HG02763 (cell line): Measurements from ENCODE around the gene NRARP.

ENCODE experiments used
- ATAC-seq: cut with Tn5 transposase; IDR thresholded peaks from one replicate; pipeline ENCODE4 v1.9.1; 2021; ENCODE audit warnings: mild to moderate bottlenecking, moderate library complexity; ENCODE audit not compliant: unreplicated experiment

The NRARP gene

DNA sequence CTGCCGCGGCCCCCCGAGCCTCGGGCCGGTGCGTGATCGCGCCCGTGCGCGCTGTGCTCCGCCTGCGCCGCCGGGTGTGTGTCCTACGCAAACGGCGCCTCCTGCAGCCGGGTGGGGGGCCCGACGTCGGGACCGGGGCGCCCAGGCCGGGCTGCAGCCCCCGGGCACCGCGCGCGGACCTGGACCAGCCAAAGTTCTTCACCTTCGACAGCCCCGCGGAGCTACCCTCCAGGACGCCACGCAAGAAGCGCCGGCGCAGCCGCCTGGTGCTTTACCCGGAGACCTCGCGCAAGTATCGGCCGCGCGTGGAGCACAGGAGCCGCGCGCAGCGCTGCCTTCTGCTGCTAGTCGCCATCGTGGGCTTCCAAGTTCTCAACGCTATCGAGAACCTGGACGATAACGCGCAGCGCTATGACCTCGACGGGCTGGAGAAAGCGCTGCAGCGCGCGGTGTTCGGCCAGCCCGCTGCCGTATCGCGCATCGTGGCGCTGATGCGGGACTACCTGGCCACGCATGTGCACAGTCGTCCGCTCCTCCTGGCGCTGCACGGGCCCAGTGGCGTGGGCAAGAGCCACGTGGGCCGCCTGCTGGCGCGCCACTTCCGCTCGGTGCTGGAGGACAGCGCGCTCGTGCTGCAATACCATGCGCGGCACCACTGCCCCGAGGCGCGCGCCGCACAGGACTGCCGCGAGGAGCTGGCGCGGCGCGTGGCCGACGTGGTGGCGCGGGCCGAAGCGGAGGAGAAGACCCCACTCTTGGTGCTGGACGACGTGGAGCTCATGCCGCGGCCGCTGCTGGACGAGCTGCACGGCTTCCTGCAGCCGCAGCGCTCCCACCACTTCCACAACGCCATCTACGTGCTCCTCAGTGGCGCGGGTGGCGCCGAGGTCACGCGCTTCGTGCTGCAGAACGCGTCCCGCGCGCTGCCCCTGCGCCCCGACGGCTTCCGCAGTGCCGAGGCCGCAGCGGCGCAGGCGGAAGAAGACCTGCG is 23.1 kb downstream of the NRARP start:
- ATAC-seq, result no peak

DNA sequence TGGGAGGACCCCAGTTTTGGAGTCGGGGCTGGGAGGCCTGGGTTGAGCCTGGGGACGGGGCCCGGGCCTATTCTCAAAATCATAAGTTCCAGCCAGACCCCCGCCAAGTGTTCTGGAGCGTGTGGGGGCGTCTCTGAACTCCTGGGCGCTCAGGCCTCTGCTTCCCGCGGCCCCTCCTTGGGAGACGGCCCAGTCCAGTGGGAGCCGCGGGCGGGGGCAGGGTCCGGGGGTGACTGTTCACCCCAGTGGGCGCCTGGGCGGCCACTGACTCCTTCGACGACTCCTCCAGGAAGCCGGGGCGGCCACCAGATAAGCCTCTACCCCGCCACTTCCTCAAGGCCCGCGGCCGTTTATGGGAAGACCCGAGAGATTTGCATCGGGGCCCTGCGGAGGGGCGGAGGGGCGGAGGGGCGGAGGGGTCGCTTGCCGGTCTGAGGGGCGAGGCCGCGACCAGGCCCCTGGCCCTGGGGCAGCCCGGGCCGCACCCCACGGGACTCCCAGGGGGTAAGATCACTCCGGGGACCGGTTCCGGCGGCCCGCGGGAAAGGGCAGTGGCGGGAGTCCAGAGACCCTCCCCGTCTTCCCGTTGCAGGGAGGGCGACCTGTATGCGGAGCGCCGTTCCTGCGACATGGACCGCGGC is 23.9 kb downstream of the NRARP start:
- no peak for ATAC-seq

DNA sequence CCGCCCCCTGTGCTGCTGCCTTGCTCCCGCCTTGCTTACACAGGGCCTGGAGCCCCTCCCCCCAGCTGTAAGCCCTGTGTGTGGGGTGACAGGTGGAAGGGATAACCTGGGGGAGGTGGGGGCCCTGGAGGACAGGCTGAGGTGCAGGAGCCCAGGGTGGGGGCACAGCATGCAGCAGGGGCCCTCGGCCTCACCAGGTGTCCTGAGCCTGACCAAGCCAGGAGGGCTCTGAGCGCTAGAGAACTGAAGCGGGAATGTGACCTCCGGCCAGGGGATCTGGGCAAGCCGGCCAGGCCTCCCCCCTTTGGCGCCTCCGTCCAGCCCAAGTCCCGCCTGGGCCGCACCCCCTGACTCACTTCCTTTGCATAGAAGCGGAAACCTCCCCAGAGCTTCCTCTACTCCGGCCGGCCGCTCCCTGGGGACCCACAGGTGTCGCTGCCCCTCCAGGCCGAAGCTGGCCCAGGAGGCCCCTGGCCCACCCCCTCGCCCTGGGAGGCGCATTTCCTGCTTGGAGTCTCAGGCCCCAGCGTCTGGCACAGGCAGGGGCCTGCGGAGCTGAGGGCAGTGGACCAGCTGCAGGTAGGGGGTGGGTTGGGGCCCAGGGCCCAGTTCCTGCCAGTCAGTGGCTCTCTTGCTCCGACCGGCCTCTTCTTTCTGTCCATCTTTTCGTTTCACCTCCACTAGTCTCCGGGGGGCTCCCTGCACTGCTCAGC is 24.6 kb downstream of the NRARP start, which contains the start of gene TOR4A:
Gene TOR4A, plus strand, starts transcription at position 398 of the 713 bp plus-strand sequence. CDS start 964 bp downstream, outside the sequence.
- ATAC-seq, result peak; percentile 68

DNA sequence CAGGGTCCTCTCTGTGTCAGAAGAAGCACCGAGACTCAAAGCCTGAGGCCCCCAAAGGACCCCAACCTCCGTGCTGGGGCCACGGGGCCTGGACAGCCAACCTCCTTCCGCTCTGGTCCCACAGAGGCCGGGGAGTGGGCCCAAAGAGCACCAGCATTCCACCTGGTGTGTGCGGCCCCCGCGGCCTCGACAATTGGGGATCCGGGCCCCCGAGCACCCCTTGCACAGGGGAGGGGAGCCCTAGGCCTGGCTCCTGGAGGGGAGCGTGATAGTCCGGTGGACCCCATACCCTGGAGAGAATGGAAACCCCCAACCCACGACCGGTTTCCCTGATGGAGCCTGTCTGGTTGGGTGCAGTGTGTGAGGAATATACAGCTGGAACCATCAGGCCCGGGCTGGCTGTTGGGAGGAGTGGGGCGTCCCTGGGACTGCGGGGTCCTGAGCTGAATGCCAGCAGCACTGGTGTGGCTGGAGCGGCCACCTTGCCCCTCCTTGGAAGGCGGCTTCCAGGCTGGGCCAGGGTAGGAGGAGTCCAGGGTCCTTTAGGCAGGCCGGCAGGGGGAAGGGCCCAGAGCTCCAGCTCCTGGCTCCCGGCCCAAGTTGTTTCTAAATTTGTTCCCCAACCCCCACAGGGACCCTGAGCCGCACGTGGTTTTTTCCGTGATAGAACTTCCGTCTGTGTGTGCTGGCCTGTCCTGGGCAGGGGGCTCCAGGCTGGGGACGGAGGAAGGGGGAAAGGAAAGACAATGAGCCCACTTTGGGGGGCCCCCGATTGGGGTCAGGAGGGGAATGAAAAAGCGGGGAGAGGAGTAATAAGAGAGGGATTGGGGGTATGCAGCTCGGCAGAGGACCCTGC is 25.4 kb downstream of the NRARP start:
- ATAC-seq, result no peak

DNA sequence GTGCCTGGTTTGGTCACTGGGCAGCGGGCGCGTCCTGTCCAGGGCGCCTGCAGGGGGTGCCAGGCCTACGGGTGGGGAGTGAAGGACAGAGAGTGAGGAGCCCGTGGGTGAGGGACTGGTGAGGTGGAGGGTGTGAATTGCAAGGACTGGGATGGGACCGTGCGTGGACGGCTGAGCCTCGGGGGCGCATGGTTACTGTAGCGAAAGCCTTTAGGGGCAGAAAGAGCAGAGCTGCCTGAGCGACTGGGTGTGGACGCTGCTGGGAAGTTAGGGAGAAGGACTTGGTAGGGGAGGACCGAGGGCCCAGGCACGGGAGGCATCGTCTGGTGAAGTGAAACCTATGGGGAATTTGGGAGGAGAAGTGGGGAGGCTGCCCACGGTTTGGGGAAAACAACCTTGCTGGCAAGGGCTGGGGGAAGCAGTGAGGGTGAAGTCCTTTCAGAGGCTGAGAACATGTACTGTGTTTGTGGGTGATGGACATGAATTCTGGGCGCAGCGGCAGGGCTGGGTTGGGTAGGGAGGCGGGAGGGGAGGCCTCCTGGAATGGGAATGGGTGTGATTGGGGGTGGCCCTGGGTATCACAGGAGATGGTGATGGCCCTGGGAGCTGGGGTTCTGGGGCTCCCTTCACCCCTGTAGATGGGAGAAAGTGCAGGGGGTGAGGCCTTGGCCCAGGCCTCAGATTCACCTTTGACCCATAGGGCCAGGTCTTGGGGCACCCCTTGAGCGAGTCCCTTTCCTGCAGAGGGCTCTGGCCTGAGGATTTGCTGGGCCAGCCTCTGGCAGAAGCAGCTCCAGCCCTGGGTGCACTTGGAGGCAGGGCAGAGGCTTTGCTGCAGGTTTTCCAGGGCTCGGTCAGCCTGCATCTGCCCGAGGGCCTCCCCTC is 26.2 kb downstream of the NRARP start:
- no peak for ATAC-seq

DNA sequence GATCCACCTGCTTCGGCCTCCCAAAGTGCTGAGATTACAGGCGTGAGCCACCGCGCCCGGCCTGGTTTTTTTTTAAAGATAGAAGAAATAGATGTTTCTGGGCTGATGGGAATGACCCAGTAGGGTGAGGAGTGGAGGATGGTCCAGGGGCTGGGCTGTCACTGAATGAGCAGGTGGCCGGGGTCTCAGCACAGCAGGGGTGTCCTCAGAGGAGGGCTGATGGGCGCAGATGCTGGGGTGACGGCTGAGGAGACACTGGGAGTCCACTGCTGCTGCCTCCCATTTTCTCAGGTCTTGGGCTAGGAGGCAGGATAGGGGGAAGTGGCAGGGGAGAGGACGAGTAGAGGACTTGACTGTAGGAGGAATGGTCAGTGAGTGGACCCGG is 26.9 kb downstream of the NRARP start:
- ATAC-seq, result no peak

DNA sequence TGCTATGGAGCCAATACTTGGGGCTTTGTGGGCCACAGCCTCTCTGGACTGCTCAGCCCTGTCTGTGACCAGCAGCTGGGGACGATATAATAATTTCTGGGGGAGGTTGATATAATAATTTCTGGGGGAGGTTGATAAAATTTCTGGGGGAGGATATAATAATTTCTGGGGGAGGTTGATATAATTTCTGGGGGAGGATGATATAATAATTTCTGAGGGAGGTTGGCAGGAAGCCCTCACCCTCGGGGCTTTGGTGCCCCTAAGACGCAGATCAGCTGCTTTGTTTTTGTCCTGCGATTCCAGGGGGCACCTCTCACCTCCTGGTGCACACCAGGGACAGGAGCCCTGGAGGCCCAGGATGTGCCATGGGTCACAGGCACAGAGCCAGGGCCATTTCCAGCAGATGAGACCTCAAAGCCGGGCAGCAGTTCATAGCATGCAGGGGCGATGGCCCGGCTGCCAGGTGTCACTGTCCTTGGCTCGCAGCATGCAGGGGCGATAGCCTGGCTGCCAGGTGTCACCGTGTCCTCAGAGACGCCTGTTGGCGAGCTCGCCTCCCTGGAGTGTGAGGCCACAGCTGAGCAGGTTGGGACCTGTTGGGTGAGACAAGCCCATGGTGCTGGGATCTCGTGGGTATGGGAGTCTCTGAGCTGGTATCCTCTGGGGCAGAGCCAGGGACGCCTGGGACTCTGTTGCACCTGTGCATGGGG is 28.3 kb downstream of the NRARP start:
- ATAC-seq, result no peak

DNA sequence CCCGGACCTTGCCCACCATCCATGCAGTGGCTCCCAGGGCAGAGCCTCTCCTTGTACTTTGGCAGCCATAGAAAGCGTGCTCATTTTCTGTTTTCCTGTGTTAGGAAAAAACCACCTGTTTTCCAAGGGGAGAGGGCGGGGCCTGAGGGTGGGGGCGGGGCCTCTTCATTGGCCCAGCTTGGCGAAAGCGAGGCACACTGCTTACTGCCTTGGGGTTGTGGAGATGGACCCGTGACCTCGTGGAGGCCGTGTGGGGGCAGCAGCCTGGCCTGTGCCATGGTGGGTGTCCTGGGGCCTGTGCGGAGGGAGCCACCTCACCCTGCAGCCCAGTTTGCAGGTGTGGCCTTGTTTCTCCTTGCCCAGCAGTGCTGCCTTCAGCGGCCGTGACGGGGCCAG is 29.0 kb downstream of the NRARP start:
- no peak for ATAC-seq

DNA sequence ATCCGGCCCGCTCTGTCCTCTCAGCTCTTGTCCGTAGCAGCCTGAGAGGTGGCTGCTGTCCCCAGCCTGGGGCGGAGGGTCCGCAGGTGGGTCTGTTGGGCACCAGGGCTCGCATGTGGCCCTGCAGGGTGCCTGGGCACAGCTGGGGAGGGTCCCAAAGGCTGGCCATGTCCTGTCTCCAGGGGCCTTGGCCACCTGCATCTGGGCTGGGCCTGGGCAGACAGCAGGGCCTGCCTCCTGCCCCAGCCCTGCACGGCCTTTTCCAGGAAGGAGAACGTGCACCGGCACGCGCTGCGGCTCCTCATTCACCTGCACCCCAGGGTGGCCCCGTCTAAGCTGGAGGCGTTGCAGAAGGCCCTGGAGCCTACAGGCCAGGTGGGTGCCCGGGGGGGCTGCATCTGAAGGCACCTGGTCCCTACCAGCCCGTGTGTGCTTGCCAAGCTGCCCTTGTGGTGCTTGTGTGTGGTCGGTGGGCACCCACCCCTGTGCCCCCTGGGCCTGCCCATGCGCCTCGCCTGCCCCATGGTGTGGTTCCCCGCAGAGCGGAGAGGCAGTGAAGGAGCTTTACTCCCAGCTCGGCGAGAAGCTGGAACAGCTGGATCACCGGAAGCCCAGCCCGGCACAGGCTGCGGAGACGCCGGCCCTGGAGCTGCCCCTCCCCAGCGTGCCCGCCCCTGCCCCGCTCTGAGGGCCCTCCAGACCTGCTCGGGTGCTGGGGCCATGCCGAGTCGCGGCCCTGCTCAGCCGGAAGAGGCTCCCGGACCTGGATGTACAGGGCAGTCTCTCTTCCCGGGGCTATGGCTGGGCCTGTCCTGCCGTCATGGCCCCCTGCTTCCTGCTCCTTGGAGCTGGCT is 29.6 kb downstream of the NRARP start:
- no peak for ATAC-seq

DNA sequence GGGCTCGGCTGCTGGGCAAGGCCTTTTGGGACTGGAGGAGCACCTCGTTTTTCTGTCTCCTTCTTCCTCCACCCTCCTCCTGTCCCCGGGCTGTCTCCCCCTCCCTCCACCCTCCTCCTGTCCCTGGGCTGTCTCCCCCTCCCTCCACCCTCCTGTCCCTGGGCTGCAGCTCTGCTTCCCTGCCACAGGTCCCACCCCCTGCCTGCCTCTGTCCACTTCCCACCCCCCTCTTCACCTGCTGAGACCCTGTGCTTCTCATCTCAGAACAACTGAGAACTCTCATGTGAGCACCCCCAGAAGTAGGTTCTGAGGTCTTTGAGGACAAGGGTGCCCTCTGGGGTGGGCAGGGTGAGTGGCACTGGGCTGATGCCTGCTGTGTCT is 30.4 kb downstream of the NRARP start:
- no peak for ATAC-seq

DNA sequence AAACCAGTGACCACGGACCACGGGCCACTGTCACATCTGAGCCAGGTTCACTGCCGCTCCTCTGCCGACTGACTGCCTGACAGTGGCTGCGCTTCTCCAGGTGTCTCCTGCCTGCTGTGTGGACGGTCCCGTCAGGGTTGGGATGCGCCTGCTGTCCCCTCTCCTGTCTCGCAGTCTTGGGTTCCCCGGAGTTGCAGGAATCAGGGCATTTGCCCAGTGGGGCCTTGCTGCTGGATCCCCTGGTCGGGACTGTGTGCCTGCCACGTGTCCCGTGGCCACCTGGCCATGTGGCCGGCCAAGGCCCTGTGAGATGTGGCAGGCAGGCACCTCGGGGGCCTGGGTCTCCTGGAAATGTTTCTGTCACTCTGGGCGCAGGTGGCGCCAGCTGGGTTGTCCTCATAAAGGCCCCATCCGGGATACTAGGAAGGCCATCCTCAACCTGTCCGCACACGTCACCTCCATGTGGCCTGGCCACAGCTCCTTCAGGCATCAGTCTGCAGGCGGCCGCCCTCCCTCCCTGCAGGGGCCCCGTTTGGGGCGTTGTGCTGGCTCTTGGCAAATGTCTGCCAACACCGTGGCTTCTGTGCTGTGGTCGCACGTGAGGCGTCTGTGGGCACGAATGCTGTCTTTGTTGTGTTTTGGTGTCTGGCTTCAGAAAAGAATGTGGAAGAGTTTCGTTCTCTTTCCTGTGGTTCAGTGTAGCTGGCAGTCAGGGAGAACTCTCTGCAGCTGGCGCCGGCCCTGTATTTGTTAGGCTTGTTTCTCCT is 31.0 kb downstream of the NRARP start:
- no peak for ATAC-seq

DNA sequence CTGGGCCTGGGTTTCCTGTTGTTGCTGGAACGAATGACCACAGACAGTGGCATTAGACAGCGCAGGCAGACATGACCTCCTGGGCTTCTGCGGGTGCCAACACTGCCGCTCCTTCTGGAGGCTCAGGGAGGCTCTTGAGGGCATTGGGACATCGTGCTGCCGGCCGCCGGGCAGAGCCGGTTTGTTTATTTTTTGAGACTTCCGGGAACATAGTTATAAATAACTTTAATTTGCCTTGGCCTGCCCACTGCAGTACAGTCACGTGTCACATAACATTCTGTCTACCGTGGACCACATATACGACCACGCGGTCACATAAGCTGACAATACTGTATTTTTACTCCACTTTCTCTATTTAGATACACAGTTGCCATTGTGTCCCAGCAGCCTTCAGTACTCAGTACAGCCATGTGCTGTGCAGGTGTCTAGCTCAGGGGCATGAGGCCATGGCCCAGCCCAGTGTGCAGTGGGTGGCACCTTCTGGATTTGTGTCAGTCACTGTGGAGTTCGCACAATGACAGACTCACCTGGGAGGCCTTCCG is 32.8 kb downstream of the NRARP start:
- no peak for ATAC-seq

DNA sequence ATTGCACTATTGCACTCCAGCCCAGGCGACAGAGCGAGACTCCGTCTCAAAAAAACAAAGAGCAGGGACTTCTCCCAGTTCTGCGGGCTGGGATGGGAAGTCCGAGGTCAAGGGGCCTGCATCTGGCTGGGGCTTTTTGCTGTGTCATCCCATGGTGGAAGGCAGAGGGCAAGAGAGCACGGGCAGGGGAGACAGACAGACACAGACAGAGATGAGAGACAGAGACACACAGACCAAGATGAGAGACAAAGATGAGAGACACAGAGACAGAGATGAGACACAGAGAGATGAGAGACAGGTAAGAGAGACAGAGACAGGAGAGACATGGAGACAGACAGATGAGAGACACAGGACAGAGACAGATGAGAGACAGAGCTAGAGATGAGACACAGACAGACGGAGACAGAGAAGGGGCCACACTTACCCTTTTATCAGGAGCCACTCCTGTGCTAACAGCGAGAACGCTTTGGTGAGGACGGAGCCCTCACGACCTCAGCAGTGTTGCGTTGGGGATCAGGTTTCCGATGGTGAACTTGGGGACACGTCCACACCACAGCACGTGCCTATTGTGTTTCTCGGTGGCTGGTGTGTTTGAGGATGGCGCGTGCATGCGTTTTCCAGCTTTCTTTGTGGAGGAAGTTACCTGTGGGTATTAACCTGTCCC is 33.4 kb downstream of the NRARP start:
- no peak for ATAC-seq

DNA sequence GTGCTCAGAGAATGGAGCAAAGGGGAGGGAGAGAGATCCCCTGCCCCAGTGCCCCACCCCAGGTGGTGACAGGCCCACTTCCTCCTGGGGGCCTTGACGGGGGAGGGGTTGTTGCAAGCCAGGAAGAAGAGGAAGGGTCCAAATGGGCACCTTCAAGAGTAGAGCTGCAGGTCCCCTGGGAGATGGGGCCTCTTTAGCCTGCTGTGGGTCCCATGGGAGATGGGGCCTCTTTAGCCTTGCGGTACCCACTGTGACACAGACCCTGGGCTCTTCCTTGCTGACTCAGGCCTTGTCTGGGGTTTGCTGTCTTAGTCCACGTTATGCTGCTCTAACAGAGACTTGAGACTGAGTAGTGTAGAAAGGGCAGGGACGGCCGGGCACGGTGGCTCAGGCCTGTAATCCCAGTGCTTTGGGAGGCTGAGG is 34.1 kb downstream of the NRARP start:
- ATAC-seq, result no peak

DNA sequence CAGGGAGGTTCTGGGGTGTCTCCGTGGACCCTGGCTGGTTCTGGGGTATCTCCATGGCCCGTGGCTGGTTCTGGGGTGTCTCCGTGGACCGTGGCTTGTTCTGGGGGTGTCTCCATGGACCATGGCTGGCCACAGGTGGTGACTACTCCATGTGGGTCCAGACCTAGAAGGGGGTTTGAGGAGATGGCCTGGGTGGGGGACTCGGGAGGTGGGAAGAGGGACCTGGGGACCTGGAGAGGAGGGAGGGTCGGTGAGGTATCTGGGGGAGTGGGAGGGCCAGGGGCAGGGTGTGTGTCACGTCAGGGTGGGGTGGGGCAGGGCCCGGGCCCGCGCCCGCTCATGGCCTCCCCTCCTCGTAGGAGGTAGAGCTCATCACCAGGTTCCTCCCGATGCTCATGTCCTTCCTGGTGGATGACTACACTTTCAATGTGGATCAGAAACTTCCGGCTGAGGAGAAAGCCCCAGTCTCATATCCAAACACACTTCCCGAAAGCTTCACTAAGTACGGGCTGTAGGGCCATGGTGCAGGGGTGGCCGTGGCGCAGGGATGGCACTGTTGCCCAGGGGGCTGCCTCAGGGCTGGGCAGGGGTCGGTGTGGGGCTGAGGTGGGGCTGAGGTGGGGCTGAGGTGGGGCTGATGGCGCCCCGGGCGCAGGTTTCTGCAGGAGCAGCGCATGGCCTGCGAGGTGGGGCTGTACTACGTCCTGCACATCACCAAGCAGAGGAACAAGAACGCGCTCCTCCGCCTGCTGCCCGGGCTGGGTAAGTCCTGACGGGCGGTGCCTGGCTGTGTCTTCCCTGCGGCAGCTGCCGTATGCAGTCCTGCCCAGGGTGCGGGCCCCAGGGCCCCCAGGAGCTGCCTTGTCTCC is 35.3 kb downstream of the NRARP start:
- no peak for ATAC-seq

DNA sequence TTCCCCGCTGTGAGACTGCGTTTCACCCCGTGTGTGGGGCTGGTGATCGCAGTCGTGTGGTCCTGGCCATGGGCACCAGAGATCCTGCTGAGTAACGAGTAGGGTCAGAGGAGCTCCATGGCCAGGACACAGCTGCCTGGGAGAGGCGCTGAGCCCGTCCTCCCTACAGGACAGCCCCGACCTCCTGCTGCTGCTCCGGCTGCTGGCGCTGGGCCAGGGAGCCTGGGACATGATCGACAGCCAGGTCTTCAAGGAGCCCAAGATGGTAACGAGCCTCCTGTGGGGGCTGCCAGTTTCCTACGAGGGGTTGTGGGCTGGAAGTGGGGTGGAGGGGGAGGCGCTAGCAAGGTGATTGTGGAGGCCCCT is 35.9 kb downstream of the NRARP start:
- no peak for ATAC-seq
